ENCODE measurements around the gene MIPEP.

DNA sequence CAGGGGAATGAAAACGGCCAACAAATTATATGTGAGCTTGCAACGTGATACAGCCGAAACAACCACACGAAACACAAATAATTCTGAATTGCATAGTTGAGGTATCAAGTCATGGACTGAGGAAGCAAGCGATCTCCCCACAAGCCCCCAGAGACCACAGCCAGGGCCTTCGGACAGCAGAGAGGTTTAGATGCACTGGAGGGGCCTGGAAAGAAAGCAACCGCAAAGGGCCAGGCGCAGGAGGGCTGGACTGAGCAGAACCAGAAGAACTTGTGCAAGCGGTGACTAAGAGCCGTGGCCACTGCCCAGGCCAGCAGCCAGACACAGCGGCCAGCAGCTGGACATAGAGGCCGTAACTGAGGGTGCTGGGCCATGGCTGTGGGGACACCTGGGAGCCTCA, 187.6 kb downstream of the MIPEP start:
- TF ChIP-seq, protein P1, sequence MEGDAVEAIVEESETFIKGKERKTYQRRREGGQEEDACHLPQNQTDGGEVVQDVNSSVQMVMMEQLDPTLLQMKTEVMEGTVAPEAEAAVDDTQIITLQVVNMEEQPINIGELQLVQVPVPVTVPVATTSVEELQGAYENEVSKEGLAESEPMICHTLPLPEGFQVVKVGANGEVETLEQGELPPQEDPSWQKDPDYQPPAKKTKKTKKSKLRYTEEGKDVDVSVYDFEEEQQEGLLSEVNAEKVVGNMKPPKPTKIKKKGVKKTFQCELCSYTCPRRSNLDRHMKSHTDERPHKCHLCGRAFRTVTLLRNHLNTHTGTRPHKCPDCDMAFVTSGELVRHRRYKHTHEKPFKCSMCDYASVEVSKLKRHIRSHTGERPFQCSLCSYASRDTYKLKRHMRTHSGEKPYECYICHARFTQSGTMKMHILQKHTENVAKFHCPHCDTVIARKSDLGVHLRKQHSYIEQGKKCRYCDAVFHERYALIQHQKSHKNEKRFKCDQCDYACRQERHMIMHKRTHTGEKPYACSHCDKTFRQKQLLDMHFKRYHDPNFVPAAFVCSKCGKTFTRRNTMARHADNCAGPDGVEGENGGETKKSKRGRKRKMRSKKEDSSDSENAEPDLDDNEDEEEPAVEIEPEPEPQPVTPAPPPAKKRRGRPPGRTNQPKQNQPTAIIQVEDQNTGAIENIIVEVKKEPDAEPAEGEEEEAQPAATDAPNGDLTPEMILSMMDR (conservative IDR thresholded peaks at IDR 0.05) = no peak
- TF ChIP-seq EZH2 (IDR thresholded peaks at IDR 0.05; ENCODE audit: low read depth) = no peak

Data from PC-9 (cell line).